ENCODE measurements around the gene KCNIP4. TPM values are rescaled to one million over a fixed set of nuclear protein-coding genes. Genes with fewer than 3 reads are reported as not detected.

The KCNIP4 gene
- total RNA-seq, 1 donor from 2014 or later, result 0.39 TPM

- Mint-ChIP-seq H3K36me3 (no peaks in the 10 kb centered on the region), H3K27me3 (ENCODE audit: insufficient read depth, low read depth) (no peaks in the 10 kb centered on the region), H3K4me1 (no peaks in the 10 kb centered on the region), H3K9me3 (peaks cover 19% of the 10 kb centered on the region), H3K27ac (no peak overlapping the region), H3K4me3 (no peak overlapping the region)
- no peak for DNase-seq (ENCODE audit: low spot score)
- Histone ChIP-seq H3K4me2 (no peak overlapping the region), H3K79me2 (ENCODE audit: low read depth) (no peaks in the 10 kb centered on the region), H2AFZ (replicated peaks) (no peak overlapping the region), H3K27ac (no peak overlapping the region), H3K9ac (no peak overlapping the region), H3K36me3 (no peaks in the 10 kb centered on the region), H3K4me3 (no peak overlapping the region), H3F3A (ENCODE audit: low read depth) (no peaks in the 10 kb centered on the region), H3K27me3 (no peaks in the 10 kb centered on the region), H3K9me3 (ENCODE audit: low read depth) (no peaks in the 10 kb centered on the region), H3K4me1 (no peaks in the 10 kb centered on the region), H4K20me1 (ENCODE audit: low read depth) (no peaks in the 10 kb centered on the region)
- TF ChIP-seq EZH2 (IDR thresholded peaks at IDR 0.05), result no peak
These were observed 1169.7 kb downstream of the KCNIP4 start for GRCh38 chr4:20778896-20779295.

- no peaks in the 10 kb centered on the region for H3K27me3 ChIP-seq
- H3K4me3 Mint-ChIP-seq, result no peak overlapping the region
- H3K4me1 Mint-ChIP-seq, result no peaks in the 10 kb centered on the region
- no peaks in the 10 kb centered on the region for H3K4me1 ChIP-seq
- DNase-seq (ENCODE audit: low spot score), result peak; percentile 85
- no peak overlapping the region for H3K4me2 ChIP-seq
- peaks cover 2% of the 10 kb centered on the region for H3K27me3 Mint-ChIP-seq (ENCODE audit: insufficient read depth, low read depth)
- H3K36me3 Mint-ChIP-seq, result no peaks in the 10 kb centered on the region
- no peak for TF ChIP-seq EZH2 (IDR thresholded peaks at IDR 0.05)
- peak; percentile 80 for TF ChIP-seq CTCF (IDR thresholded peaks at IDR 0.05)
- no peak overlapping the region for H3K27ac ChIP-seq
- no peaks in the 10 kb centered on the region for H3K9me3 ChIP-seq (ENCODE audit: low read depth)
- H3K36me3 ChIP-seq, result no peaks in the 10 kb centered on the region
- no peak overlapping the region for H3K9ac ChIP-seq
- no peaks in the 10 kb centered on the region for H3F3A ChIP-seq (ENCODE audit: low read depth)
- no peak overlapping the region for H3K27ac Mint-ChIP-seq
- no peaks in the 10 kb centered on the region for H3K79me2 ChIP-seq (ENCODE audit: low read depth)
- H2AFZ ChIP-seq (replicated peaks), result peak overlapping the region; percentile 80
- no peak overlapping the region for H3K4me3 ChIP-seq
- H4K20me1 ChIP-seq (ENCODE audit: low read depth), result no peaks in the 10 kb centered on the region
- H3K9me3 Mint-ChIP-seq, result no peaks in the 10 kb centered on the region
These were observed 1175.2 kb downstream of the KCNIP4 start for GRCh38 chr4:20773144-20773997.

- Mint-ChIP-seq H3K9me3 (no peaks in the 10 kb centered on the region), H3K27ac (no peak overlapping the region), H3K4me1 (no peaks in the 10 kb centered on the region), H3K27me3 (ENCODE audit: insufficient read depth, low read depth) (no peaks in the 10 kb centered on the region), H3K4me3 (no peak overlapping the region), H3K36me3 (peaks cover 4% of the 10 kb centered on the region)
- H3F3A ChIP-seq (ENCODE audit: low read depth), result no peaks in the 10 kb centered on the region
- H3K27ac ChIP-seq, result no peak overlapping the region
- no peaks in the 10 kb centered on the region for H3K79me2 ChIP-seq (ENCODE audit: low read depth)
- no peak for DNase-seq (ENCODE audit: low spot score)
- no peak overlapping the region for H2AFZ ChIP-seq (replicated peaks)
- TF ChIP-seq EZH2phosphoT487 (IDR thresholded peaks at IDR 0.05) (no peak), CTCF (IDR thresholded peaks at IDR 0.05) (no peak), EZH2 (IDR thresholded peaks at IDR 0.05) (no peak)
- no peaks in the 10 kb centered on the region for H4K20me1 ChIP-seq (ENCODE audit: low read depth)
- H3K27me3 ChIP-seq, result no peaks in the 10 kb centered on the region
- no peak overlapping the region for H3K4me3 ChIP-seq
- H3K4me1 ChIP-seq, result no peaks in the 10 kb centered on the region
- no peaks in the 10 kb centered on the region for H3K36me3 ChIP-seq
- H3K4me2 ChIP-seq, result no peak overlapping the region
- H3K9ac ChIP-seq, result no peak overlapping the region
- no peaks in the 10 kb centered on the region for H3K9me3 ChIP-seq (ENCODE audit: low read depth)
These were observed 1184.1 kb downstream of the KCNIP4 start for GRCh38 chr4:20764366-20764992.

- H3K4me2 ChIP-seq, result no peak overlapping the region
- H3K4me3 ChIP-seq, result no peak overlapping the region
- DNase-seq (ENCODE audit: low spot score), result no peak
- H3K4me1 Mint-ChIP-seq, result no peaks in the 10 kb centered on the region
- H3K27ac ChIP-seq, result no peak overlapping the region
- H3K27ac Mint-ChIP-seq, result no peak overlapping the region
- no peaks in the 10 kb centered on the region for H3K9me3 Mint-ChIP-seq
- H3K36me3 ChIP-seq, result no peaks in the 10 kb centered on the region
- H3K9me3 ChIP-seq (ENCODE audit: low read depth), result no peaks in the 10 kb centered on the region
- H3K36me3 Mint-ChIP-seq, result peaks cover 4% of the 10 kb centered on the region
- H3K27me3 ChIP-seq, result no peaks in the 10 kb centered on the region
- H3K4me3 Mint-ChIP-seq, result no peak overlapping the region
- no peak overlapping the region for H2AFZ ChIP-seq (replicated peaks)
- no peaks in the 10 kb centered on the region for H3K4me1 ChIP-seq
- TF ChIP-seq EZH2 (IDR thresholded peaks at IDR 0.05) (no peak), CTCF (IDR thresholded peaks at IDR 0.05) (no peak), EZH2phosphoT487 (IDR thresholded peaks at IDR 0.05) (no peak)
- H3F3A ChIP-seq (ENCODE audit: low read depth), result no peaks in the 10 kb centered on the region
- no peaks in the 10 kb centered on the region for H3K79me2 ChIP-seq (ENCODE audit: low read depth)
- no peaks in the 10 kb centered on the region for H4K20me1 ChIP-seq (ENCODE audit: low read depth)
- no peaks in the 10 kb centered on the region for H3K27me3 Mint-ChIP-seq (ENCODE audit: insufficient read depth, low read depth)
- no peak overlapping the region for H3K9ac ChIP-seq
These were observed 1186.7 kb downstream of the KCNIP4 start for GRCh38 chr4:20761826-20762225.
